DND-41 (cell line): ENCODE measurements around the gene CDT1.

Experiments
- CTCF ChIP-seq: IDR thresholded peaks from 2 replicates; pipeline ENCODE4 v1.5.1; 2012; ENCODE audit warnings: borderline replicate concordance, low read length, moderate library complexity, mild to moderate bottlenecking; ENCODE audit not compliant: poor library complexity, severe bottlenecking; ENCODE audit errors: extremely low read depth
- EZH2 ChIP-seq: IDR thresholded peaks from 3 replicates; pipeline ENCODE4 v1.6.1; 2012; ENCODE audit warnings: borderline replicate concordance, low read depth, mild to moderate bottlenecking, moderate library complexity, low read length, inconsistent platforms; ENCODE audit not compliant: severe bottlenecking

GRCh38 chr16:88812513-88813268, 9.1 kb downstream of the CDT1 start:
- peak; percentile 42 for TF ChIP-seq CTCF
- TF ChIP-seq EZH2: no peak
